Activated B cell treated with CpG ODN at 0.5 μM for 24 hours (primary cell): ENCODE data around the gene PPP2R3A. TPM values are rescaled to one million over a fixed set of nuclear protein-coding genes. Genes with fewer than 3 reads are reported as not detected.
"Not testable (repeated sequence)": the region's sequence is repeated elsewhere in the genome, so short reads cannot be mapped to it uniquely, and the experiment has no call there.

Source experiments
- ATAC-seq: fragments of 200-7000 bp; cut with Tn5 transposase; one replicate; pipeline ENCODE4 v1.10.0; 2021; ENCODE audit warnings: low read depth, mild to moderate bottlenecking, moderate library complexity
- CTCF ChIA-PET: fragments of 350-600 bp; sonication (Branson Sonifier 250); formaldehyde crosslinking; loops from one replicate; lab custom pipeline; 2021; ENCODE audit warnings: antibody characterized with exemption; lab: Charles Lee
- POLR2A ChIA-PET: fragments of 350-600 bp; sonication (Branson Sonifier 250); formaldehyde crosslinking; loops from one replicate; lab custom pipeline; 2021; ENCODE audit warnings: antibody characterized with exemption; lab: Charles Lee
- DNase-seq: peaks from one replicate; pipeline ENCODE4 v3.0.0; 2022
- H3K27ac Mint-ChIP-seq: one replicate; pipeline ENCODE4 v1.8.0; 2020; ENCODE audit warnings: mixed read lengths
- H3K27me3 Mint-ChIP-seq: one replicate; pipeline ENCODE4 v1.8.0; 2021; ENCODE audit warnings: mixed read lengths
- H3K36me3 Mint-ChIP-seq: one replicate; pipeline ENCODE4 v1.8.0; 2021; ENCODE audit warnings: low read depth, mixed read lengths
- H3K4me1 Mint-ChIP-seq: one replicate; pipeline ENCODE4 v1.8.0; 2021; ENCODE audit warnings: mixed read lengths
- H3K4me3 Mint-ChIP-seq: one replicate; pipeline ENCODE4 v1.8.0; 2020; ENCODE audit warnings: mild to moderate bottlenecking, mixed read lengths
- H3K9me3 Mint-ChIP-seq: one replicate; pipeline ENCODE4 v1.8.0; 2020; ENCODE audit warnings: mixed read lengths
- CTCF ChIP-seq: fragments of 200-600 bp; IDR thresholded peaks from one replicate; pipeline ENCODE4 v1.8.0; 2022; ENCODE audit warnings: antibody characterized with exemption, mild to moderate bottlenecking
- intact Hi-C: fragments of 100-400 bp; cut with micrococcal nuclease; formaldehyde crosslinking; loops from one replicate; pipeline ENCODE4 v1.15.1; 2024
- total RNA-seq: library from RNA; stranded (reverse); gene quantifications from 2 replicates; pipeline ENCODE4 v1.2.3, GENCODE V29; 2022

Gene PPP2R3A
- total RNA-seq, 1 donor from 2014 or later: 0.11 TPM

- Mint-ChIP-seq H3K4me3 (no peak overlapping the region), H3K27me3 (no peaks in the 10 kb centered on the region), H3K9me3 (no peaks in the 10 kb centered on the region), H3K36me3 (peaks cover under 1% of the 10 kb centered on the region), H3K4me1 (peaks cover under 1% of the 10 kb centered on the region), H3K27ac (no peak overlapping the region)
- CTCF ChIA-PET: no interaction called here
- DNase-seq (no peak), ATAC-seq (no peak)
- TF ChIP-seq CTCF: no peak
- intact Hi-C loops: no loop called here
- POLR2A ChIA-PET: no interaction called here
Observed at GRCh38 chr3:136142592-136142991, 177.1 kb downstream of the PPP2R3A start.

DNA sequence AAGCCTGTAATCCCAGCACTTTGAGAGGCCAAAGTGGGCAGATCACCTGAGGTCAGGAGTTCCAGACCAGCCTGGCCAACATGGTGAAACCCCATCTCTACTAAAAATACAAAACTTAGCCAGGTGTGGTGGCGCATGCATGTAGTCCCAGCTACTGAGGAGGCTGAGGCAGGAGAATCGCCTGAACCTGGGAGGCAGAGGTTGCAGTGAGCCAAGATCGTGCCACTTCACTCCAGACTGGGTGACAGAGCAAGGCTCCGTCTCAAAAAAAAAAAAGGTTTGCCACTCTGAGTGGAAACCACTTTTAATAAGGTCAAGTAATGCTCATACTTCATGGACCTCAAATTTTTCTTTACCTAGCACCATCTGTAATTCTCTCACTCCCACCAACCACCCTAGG lies 178.9 kb downstream of the PPP2R3A start:
- H3K27me3 Mint-ChIP-seq, DNase-seq, POLR2A ChIA-PET, H3K9me3 Mint-ChIP-seq, H3K4me1 Mint-ChIP-seq, ATAC-seq, intact Hi-C loops, CTCF ChIA-PET, H3K27ac Mint-ChIP-seq, H3K4me3 Mint-ChIP-seq: not testable (repeated sequence)
- H3K36me3 Mint-ChIP-seq: peaks cover 14% of the 10 kb centered on the region

DNA sequence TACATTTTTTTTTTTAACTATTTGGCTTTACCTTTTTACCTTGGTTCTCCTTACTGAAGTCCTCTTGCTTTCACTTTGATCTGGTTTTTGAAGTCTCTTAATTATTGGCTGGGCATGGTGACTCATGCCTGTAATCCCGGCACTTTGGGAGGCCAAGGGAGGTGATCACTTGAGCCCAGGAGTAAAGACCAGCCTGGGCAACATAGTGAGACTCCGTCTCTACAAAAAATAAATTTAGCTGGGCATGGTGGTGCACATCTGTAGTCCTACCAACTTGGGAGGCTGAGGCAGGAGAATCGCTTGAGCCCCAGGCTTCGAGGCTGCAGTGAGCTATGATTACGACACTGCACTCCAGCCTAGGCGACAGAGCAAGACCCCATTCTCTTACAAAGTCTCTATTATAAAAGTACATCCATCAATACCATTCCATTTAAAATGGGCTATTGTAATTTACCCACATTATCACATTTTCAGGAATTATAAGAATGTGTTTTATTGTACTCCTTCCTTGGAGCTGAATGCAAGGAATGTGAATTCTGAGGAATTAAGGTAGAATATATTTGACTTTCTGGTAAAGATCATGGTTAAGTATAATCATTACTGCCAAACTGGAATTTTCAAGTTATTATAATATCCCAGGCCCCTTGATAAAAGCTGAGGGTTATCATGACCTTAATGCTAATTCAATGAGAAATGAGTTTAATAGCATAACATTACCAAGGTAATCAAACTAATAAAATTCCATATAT lies 181.6 kb downstream of the PPP2R3A start:
- Mint-ChIP-seq H3K36me3 (peaks cover 40% of the 10 kb centered on the region), H3K27ac (no peak overlapping the region), H3K27me3 (no peaks in the 10 kb centered on the region), H3K4me1 (peaks cover 20% of the 10 kb centered on the region), H3K9me3 (no peaks in the 10 kb centered on the region), H3K4me3 (no peak overlapping the region)
- intact Hi-C loops: no loop called here
- ChIA-PET POLR2A (interaction anchor here (0.5 to 1.8 kb wide), 2 partner anchors 49 to 50 kb away, joined by 4 to 5 read pairs; partner anchors contain the start of gene MSL2), CTCF (no interaction called here)
- DNase-seq: no peak
- TF ChIP-seq CTCF: no peak
- ATAC-seq: no peak

DNA sequence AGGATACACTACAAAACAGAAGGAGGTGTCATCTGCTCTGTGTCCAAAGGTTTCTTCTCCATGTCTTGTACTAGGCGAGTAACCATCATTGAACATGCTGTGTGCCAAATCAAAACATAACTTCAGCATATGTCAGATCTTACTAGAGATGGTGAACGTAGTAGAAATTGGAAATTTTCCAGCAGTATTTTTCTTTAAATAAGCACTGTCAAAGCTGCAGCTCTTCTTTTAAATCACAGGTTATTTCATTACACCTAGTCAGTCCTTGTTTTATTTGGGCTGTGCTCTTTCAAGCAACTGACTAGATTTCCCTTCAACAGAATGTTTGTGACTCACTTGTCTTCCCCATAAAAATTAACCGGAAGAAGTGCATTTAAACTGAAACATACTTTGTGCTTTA lies 184.1 kb downstream of the PPP2R3A start:
- Mint-ChIP-seq H3K4me3 (no peak overlapping the region), H3K9me3 (no peaks in the 10 kb centered on the region), H3K27me3 (no peaks in the 10 kb centered on the region), H3K36me3 (peaks cover 49% of the 10 kb centered on the region), H3K27ac (no peak overlapping the region), H3K4me1 (peaks cover 31% of the 10 kb centered on the region)
- no peak for ATAC-seq
- POLR2A ChIA-PET: no interaction called here
- no peak for TF ChIP-seq CTCF
- intact Hi-C loops: no loop called here
- CTCF ChIA-PET: no interaction called here
- no peak for DNase-seq

DNA sequence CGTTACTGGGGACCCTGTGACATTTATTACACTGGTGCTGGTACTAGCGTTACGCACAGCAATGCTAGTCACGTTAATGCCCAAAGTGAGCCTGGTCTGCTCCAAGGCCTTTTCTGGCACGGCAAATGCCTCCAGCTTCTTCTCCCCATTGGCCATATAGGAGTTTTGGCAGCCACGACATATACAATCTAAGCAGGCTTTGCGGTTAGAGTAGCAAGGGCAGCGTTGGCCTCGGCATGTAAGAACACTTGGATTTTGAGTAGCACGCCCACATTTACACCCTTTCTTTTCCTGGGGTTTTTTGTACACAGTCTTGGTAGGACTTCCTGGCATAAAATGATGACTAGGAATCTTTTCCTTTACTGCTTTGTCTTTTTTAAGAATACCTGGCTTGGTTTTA lies 185.7 kb downstream of the PPP2R3A start:
- no peak for DNase-seq
- ChIA-PET CTCF (no interaction called here), POLR2A (no interaction called here)
- Mint-ChIP-seq H3K36me3 (peaks cover 49% of the 10 kb centered on the region), H3K27me3 (no peaks in the 10 kb centered on the region), H3K4me1 (peaks cover 41% of the 10 kb centered on the region), H3K27ac (no peak overlapping the region), H3K9me3 (no peaks in the 10 kb centered on the region), H3K4me3 (no peak overlapping the region)
- no peak for TF ChIP-seq CTCF
- ATAC-seq: no peak
- intact Hi-C loops: no loop called here
